GM19238 (cell line): ENCODE results near the gene TMEM184B.

ENCODE experiments used
- DNase-seq: peaks from one replicate; pipeline ENCODE4 v3.0.0; 2011; ENCODE audit warnings: low spot score; ENCODE audit not compliant: insufficient read length

The TMEM184B gene

GRCh38 chr22:38205261-38206128 is 67.3 kb downstream of the TMEM184B start:
- no peak for DNase-seq

GRCh38 chr22:38204784-38205183 is 68.0 kb downstream of the TMEM184B start:
- DNase-seq: peak; percentile 62

GRCh38 chr22:38203855-38204514 is 68.8 kb downstream of the TMEM184B start:
- DNase-seq: no peak

- DNase-seq: no peak
Measured at GRCh38 chr22:38203090-38203810, 69.6 kb downstream of the TMEM184B start.

- no peak for DNase-seq
Measured at GRCh38 chr22:38202437-38203089, 70.2 kb downstream of the TMEM184B start.

GRCh38 chr22:38201711-38202436 is 70.9 kb downstream of the TMEM184B start, which contains the start of gene MAFF:
TSS of gene MAFF (plus strand) at chr22:38201994. CDS start at chr22:38213854, 11,860 bp downstream.
- DNase-seq: peak; percentile 88

- no peak for DNase-seq
Measured at GRCh38 chr22:38201371-38201710, 71.5 kb downstream of the TMEM184B start.

- no peak for DNase-seq
Measured at GRCh38 chr22:38199826-38200559, 72.8 kb downstream of the TMEM184B start.

GRCh38 chr22:38196791-38197419 is 75.9 kb downstream of the TMEM184B start:
- DNase-seq: no peak

- no peak for DNase-seq
Measured at GRCh38 chr22:38193580-38193979, 79.2 kb downstream of the TMEM184B start.

- DNase-seq: no peak
Measured at GRCh38 chr22:38192475-38192863, 80.3 kb downstream of the TMEM184B start.

- DNase-seq: no peak
Measured at GRCh38 chr22:38191731-38192474, 80.9 kb downstream of the TMEM184B start.

GRCh38 chr22:38191055-38191454 is 81.8 kb downstream of the TMEM184B start:
- DNase-seq: no peak

- no peak for DNase-seq
Measured at GRCh38 chr22:38190581-38190980, 82.2 kb downstream of the TMEM184B start.

GRCh38 chr22:38189104-38189503 is 83.7 kb downstream of the TMEM184B start:
- no peak for DNase-seq

- DNase-seq: no peak
Measured at GRCh38 chr22:38187413-38188212, 85.2 kb downstream of the TMEM184B start.

GRCh38 chr22:38186429-38186828 is 86.4 kb downstream of the TMEM184B start:
- no peak for DNase-seq

- DNase-seq: no peak
Measured at GRCh38 chr22:38184788-38185187, 88.0 kb downstream of the TMEM184B start.
